Measurements from ENCODE around the gene FBXO10. TPM values are rescaled to one million over a fixed set of nuclear protein-coding genes. Genes with fewer than 3 reads are reported as not detected.

The FBXO10 gene
- total and polyA plus RNA-seq, 10 of the 15 experiments (the other 5 are each of a cell fraction or from before 2014, with no cell fraction given), result 1.6 to 17.2 (median 9.6) TPM

GRCh38 chr9:37618817-37619216, 42.6 kb upstream of the FBXO10 start (continued):
- TF ChIP-seq ATF3 (IDR thresholded peaks at IDR 0.05; ENCODE audit: borderline replicate concordance, extremely low read depth, low read depth, low read length) (no peak), KDM1A (IDR thresholded peaks at IDR 0.05; ENCODE audit: borderline replicate concordance) (no peak), NFYA (IDR thresholded peaks at IDR 0.05; ENCODE audit: borderline replicate concordance, low read depth, low read length) (no peak), ZNF274 (IDR thresholded peaks at IDR 0.05; ENCODE audit: insufficient read depth, insufficient read length) (no peak)
- TF ChIP-seq, protein P1, sequence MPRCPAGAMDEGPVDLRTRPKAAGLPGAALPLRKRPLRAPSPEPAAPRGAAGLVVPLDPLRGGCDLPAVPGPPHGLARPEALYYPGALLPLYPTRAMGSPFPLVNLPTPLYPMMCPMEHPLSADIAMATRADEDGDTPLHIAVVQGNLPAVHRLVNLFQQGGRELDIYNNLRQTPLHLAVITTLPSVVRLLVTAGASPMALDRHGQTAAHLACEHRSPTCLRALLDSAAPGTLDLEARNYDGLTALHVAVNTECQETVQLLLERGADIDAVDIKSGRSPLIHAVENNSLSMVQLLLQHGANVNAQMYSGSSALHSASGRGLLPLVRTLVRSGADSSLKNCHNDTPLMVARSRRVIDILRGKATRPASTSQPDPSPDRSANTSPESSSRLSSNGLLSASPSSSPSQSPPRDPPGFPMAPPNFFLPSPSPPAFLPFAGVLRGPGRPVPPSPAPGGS (IDR thresholded peaks at IDR 0.05; ENCODE audit: borderline replicate concordance, insufficient read depth, low read depth, low read length, poor library complexity, severe bottlenecking), result no peak

GRCh38 chr9:37617832-37618231, 41.7 kb upstream of the FBXO10 start:
- no peak for ATAC-seq
- SMC1A ChIA-PET (ENCODE audit: uncharacterized antibody, unreplicated experiment), result no interaction called here
- no peak overlapping the region for H3K4me2 ChIP-seq (ENCODE audit: control insufficient read depth, insufficient read depth)
- H3K9me3 ChIP-seq (replicated peaks; ENCODE audit: control insufficient read depth, insufficient read depth, low read length), result no peaks in the 10 kb centered on the region
- intact Hi-C loops (cut with micrococcal nuclease; ENCODE audit: unreplicated experiment), result loop anchor here (10.0 kb wide), 1 partner anchor 63 kb away; no protein-coding TSS in a partner anchor
- no TSS peak for BruUV-seq (replicated peaks)
- CTCF ChIA-PET, result interaction anchor here (1.0 kb wide), 1 partner anchor 9 kb away, joined by 3 read pairs; no protein-coding TSS in a partner anchor
- H3K27ac ChIP-seq (ENCODE audit: control insufficient read depth, insufficient read depth), result no peak overlapping the region
- RAD21 ChIA-PET (ENCODE audit: unreplicated experiment), result no interaction called here
- H3K27me3 ChIP-seq (replicated peaks in 1 of 2; ENCODE audit: control insufficient read depth in 2 of 2, insufficient read depth in 2 of 2, low read length in 1 of 2), result peaks cover 0 to 6% of the 10 kb centered on the region in 2 experiments; a peak in 2 of 4 replicates
- no peaks in the 10 kb centered on the region for H4K20me1 ChIP-seq (ENCODE audit: control insufficient read depth, insufficient read depth)
- no peak overlapping the region for H2AFZ ChIP-seq (ENCODE audit: control insufficient read depth, low read depth, low read length)
- no peaks in the 10 kb centered on the region for H3K79me2 ChIP-seq (ENCODE audit: control insufficient read depth, insufficient read depth, low read length)
- POLR2A ChIA-PET, result no interaction called here
- no peak for FAIRE-seq
- no peaks in the 10 kb centered on the region for H3K36me3 ChIP-seq (ENCODE audit: control insufficient read depth in 2 of 2, insufficient read depth in 2 of 2, low read length in 1 of 2)
- no peak overlapping the region for H3K4me3 ChIP-seq
- WGBS (ENCODE audit: insufficient coverage, insufficient replicate concordance, low lambda C conversion rate, missing lambda C conversion rate), result 3% methylated on average over 4 of the region's 4 CpGs
- H3K9ac ChIP-seq (ENCODE audit: control insufficient read depth, insufficient read depth, low read length), result no peak overlapping the region
- no peak for DNase-seq (ENCODE audit: low read depth, low spot score)
- in situ Hi-C loops (cut with MboI), result no loop called here
- no peaks in the 10 kb centered on the region for H3K4me1 ChIP-seq (ENCODE audit: control insufficient read depth, insufficient read depth, low read length)
- TF ChIP-seq NKRF (conservative IDR thresholded peaks at IDR 0.05) (no peak), CBFB (IDR thresholded peaks at IDR 0.05; ENCODE audit: low read depth) (no peak), EZH2 (IDR thresholded peaks at IDR 0.05; ENCODE audit: borderline replicate concordance, control insufficient read depth, low read depth, low read length) (no peak), CREB1 (IDR thresholded peaks at IDR 0.05; ENCODE audit: low read depth) (no peak), POLR2A (IDR thresholded peaks at IDR 0.05; ENCODE audit: low read depth, low read length) (no peak), BACH1 (IDR thresholded peaks at IDR 0.05; ENCODE audit: borderline replicate concordance) (no peak), YBX1 (IDR thresholded peaks at IDR 0.05) (no peak), BRCA1 (IDR thresholded peaks at IDR 0.05; ENCODE audit: low read depth, low read length) (no peak)
- TF ChIP-seq, protein P2, sequence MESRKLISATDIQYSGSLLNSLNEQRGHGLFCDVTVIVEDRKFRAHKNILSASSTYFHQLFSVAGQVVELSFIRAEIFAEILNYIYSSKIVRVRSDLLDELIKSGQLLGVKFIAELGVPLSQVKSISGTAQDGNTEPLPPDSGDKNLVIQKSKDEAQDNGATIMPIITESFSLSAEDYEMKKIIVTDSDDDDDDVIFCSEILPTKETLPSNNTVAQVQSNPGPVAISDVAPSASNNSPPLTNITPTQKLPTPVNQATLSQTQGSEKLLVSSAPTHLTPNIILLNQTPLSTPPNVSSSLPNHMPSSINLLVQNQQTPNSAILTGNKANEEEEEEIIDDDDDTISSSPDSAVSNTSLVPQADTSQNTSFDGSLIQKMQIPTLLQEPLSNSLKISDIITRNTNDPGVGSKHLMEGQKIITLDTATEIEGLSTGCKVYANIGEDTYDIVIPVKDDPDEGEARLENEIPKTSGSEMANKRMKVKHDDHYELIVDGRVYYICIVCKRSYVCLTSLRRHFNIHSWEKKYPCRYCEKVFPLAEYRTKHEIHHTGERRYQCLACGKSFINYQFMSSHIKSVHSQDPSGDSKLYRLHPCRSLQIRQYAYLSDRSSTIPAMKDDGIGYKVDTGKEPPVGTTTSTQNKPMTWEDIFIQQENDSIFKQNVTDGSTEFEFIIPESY (IDR thresholded peaks at IDR 0.05), result no peak
- TF ChIP-seq, protein P3, sequence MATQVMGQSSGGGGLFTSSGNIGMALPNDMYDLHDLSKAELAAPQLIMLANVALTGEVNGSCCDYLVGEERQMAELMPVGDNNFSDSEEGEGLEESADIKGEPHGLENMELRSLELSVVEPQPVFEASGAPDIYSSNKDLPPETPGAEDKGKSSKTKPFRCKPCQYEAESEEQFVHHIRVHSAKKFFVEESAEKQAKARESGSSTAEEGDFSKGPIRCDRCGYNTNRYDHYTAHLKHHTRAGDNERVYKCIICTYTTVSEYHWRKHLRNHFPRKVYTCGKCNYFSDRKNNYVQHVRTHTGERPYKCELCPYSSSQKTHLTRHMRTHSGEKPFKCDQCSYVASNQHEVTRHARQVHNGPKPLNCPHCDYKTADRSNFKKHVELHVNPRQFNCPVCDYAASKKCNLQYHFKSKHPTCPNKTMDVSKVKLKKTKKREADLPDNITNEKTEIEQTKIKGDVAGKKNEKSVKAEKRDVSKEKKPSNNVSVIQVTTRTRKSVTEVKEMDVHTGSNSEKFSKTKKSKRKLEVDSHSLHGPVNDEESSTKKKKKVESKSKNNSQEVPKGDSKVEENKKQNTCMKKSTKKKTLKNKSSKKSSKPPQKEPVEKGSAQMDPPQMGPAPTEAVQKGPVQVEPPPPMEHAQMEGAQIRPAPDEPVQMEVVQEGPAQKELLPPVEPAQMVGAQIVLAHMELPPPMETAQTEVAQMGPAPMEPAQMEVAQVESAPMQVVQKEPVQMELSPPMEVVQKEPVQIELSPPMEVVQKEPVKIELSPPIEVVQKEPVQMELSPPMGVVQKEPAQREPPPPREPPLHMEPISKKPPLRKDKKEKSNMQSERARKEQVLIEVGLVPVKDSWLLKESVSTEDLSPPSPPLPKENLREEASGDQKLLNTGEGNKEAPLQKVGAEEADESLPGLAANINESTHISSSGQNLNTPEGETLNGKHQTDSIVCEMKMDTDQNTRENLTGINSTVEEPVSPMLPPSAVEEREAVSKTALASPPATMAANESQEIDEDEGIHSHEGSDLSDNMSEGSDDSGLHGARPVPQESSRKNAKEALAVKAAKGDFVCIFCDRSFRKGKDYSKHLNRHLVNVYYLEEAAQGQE (IDR thresholded peaks at IDR 0.05; ENCODE audit: low read depth, low read length), result no peak
